Astrocyte (in vitro differentiated cells and primary cell): ENCODE results near the gene FAM185A. TPM values are rescaled to one million over a fixed set of nuclear protein-coding genes. Genes with fewer than 3 reads are reported as not detected.
A peak's percentile ranks its signal among the peaks of the same experiment; 100 is the strongest.

ENCODE experiments used
- DNase-seq: peaks from one replicate; pipeline ENCODE4 v3.0.0-alpha.2; 2010; ENCODE audit warnings: low read depth
- FAIRE-seq: peaks from 2 replicates; lab custom pipeline; 2011; peaks lifted over from hg19 to GRCh38; lab: Jason Lieb, UNC
- H2AFZ ChIP-seq: 2 replicates; pipeline ENCODE4 v1.6.0; 2012; ENCODE audit warnings: low read depth, low read length, inconsistent platforms
- H3K27ac ChIP-seq: 2 replicates; pipeline ENCODE4 v1.5.1; 2011; ENCODE audit warnings: low read depth, low read length, inconsistent platforms
- H3K27me3 ChIP-seq: 2 replicates; pipeline ENCODE4 v1.6.0; 2011; ENCODE audit warnings: low read length, inconsistent platforms; ENCODE audit not compliant: insufficient read depth
- H3K36me3 ChIP-seq: 2 replicates; pipeline ENCODE4 v1.5.1; 2011; ENCODE audit warnings: low read length, inconsistent platforms; ENCODE audit not compliant: insufficient read depth
- H3K4me1 ChIP-seq: 2 replicates; pipeline ENCODE4 v1.5.1; 2011; ENCODE audit warnings: low read length, inconsistent platforms; ENCODE audit not compliant: insufficient read depth
- H3K4me2 ChIP-seq: 2 replicates; pipeline ENCODE4 v1.6.0; 2012; ENCODE audit warnings: low read length, inconsistent platforms
- H3K4me3 ChIP-seq: 2 replicates; pipeline ENCODE4 v1.5.1; 2011; ENCODE audit warnings: low read depth, mild to moderate bottlenecking, low read length, inconsistent platforms; ENCODE audit not compliant: insufficient read depth
- H3K79me2 ChIP-seq: 2 replicates; pipeline ENCODE4 v1.6.0; 2012; ENCODE audit warnings: mild to moderate bottlenecking, low read length, inconsistent platforms; ENCODE audit not compliant: insufficient read depth
- H3K9ac ChIP-seq: 2 replicates; pipeline ENCODE4 v1.6.0; 2012; ENCODE audit warnings: mild to moderate bottlenecking, low read length, inconsistent platforms
- H3K9me3 ChIP-seq: 2 replicates; pipeline ENCODE4 v1.5.1; 2012; ENCODE audit warnings: low read depth, mild to moderate bottlenecking, low read length, inconsistent platforms; ENCODE audit not compliant: insufficient read depth
- H4K20me1 ChIP-seq: 2 replicates; pipeline ENCODE4 v1.6.0; 2012; ENCODE audit warnings: low read length, inconsistent platforms; ENCODE audit not compliant: insufficient read depth
- H3K27ac Mint-ChIP-seq: one replicate; pipeline ENCODE4 v1.8.0; 2021; ENCODE audit warnings: mild to moderate bottlenecking, mixed read lengths; ENCODE audit not compliant: unreplicated experiment
- H3K27me3 Mint-ChIP-seq: one replicate; pipeline ENCODE4 v1.8.0; 2021; ENCODE audit warnings: low read depth, mixed read lengths; ENCODE audit not compliant: unreplicated experiment
- H3K36me3 Mint-ChIP-seq: one replicate; pipeline ENCODE4 v1.8.0; 2021; ENCODE audit warnings: low read depth, mixed read lengths; ENCODE audit not compliant: unreplicated experiment
- H3K4me1 Mint-ChIP-seq: one replicate; pipeline ENCODE4 v1.8.0; 2021; ENCODE audit warnings: low read depth, mixed read lengths; ENCODE audit not compliant: unreplicated experiment
- H3K4me3 Mint-ChIP-seq: one replicate; pipeline ENCODE4 v1.8.0; 2021; ENCODE audit warnings: mild to moderate bottlenecking, moderate library complexity, mixed read lengths; ENCODE audit not compliant: unreplicated experiment
- H3K9me3 Mint-ChIP-seq: one replicate; pipeline ENCODE4 v1.8.0; 2021; ENCODE audit warnings: mild to moderate bottlenecking, mixed read lengths; ENCODE audit not compliant: unreplicated experiment
- CTCF ChIP-seq: IDR thresholded peaks from 2 replicates; pipeline ENCODE4 v1.5.1; 2011; ENCODE audit warnings: low read depth, mild to moderate bottlenecking, inconsistent platforms, low read length, moderate library complexity; ENCODE audit not compliant: insufficient read depth
- EZH2 ChIP-seq: IDR thresholded peaks from 2 replicates; pipeline ENCODE4 v1.6.1; 2012; ENCODE audit warnings: mild to moderate bottlenecking, low read length, inconsistent platforms; ENCODE audit not compliant: insufficient read depth
- total RNA-seq: library from RNA; stranded (reverse); gene quantifications from 2 replicates; pipeline ENCODE4 v1.2.1, GENCODE V29; 2021

Gene FAM185A
- total RNA-seq, 1 donor from 2014 or later, result 4.9 TPM

GRCh38 chr7:102840404-102840803 is 91.6 kb downstream of the FAM185A start:
- Histone ChIP-seq H3K9me3 (no peaks in the 10 kb centered on the region), H3K27ac (no peak overlapping the region), H3K27me3 (no peaks in the 10 kb centered on the region), H3K4me2 (no peak overlapping the region), H4K20me1 (no peaks in the 10 kb centered on the region), H3K9ac (no peak overlapping the region), H3K4me3 (no peak overlapping the region), H2AFZ (no peak overlapping the region), H3K36me3 (no peaks in the 10 kb centered on the region), H3K4me1 (peaks cover 19% of the 10 kb centered on the region), H3K79me2 (no peaks in the 10 kb centered on the region)
- H3K36me3 Mint-ChIP-seq, result peaks cover 2% of the 10 kb centered on the region
- DNase-seq, result no peak
- H3K27ac Mint-ChIP-seq, result peak overlapping the region; percentile 9
- peaks cover 31% of the 10 kb centered on the region for H3K4me1 Mint-ChIP-seq
- H3K4me3 Mint-ChIP-seq, result no peak overlapping the region
- TF ChIP-seq CTCF (no peak), EZH2 (no peak)
- no peaks in the 10 kb centered on the region for H3K27me3 Mint-ChIP-seq
- no peak for FAIRE-seq
- H3K9me3 Mint-ChIP-seq, result peaks cover 1% of the 10 kb centered on the region

DNA sequence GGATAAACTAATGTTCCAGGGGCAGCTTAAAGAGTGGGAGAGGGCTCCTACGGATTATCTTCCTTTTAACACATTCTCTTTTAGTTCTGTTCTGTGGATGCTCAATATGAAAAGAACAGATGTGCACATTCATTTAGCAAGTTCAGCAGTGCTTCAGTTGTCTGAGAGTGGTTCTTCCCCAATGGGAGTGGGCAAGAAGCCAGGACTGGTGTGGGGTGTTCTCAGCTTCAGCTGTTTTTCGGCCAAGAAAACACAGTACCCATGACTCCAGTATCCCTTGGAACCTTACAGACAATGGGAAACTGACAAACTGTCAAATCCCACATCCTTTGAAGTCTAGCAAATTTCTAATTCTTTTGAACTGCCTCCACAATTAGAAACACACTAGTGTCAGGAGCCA is 92.5 kb downstream of the FAM185A start:
- Mint-ChIP-seq H3K9me3 (peaks cover 1% of the 10 kb centered on the region), H3K4me3 (no peak overlapping the region), H3K36me3 (peaks cover 2% of the 10 kb centered on the region), H3K27ac (peak overlapping the region; percentile 9), H3K27me3 (no peaks in the 10 kb centered on the region), H3K4me1 (peaks cover 29% of the 10 kb centered on the region)
- no peaks in the 10 kb centered on the region for H3K36me3 ChIP-seq
- TF ChIP-seq EZH2, result no peak
- TF ChIP-seq CTCF, result no peak
- peaks cover 14% of the 10 kb centered on the region for H3K4me1 ChIP-seq
- H3K27me3 ChIP-seq, result no peaks in the 10 kb centered on the region
- H3K9me3 ChIP-seq, result no peaks in the 10 kb centered on the region
- no peaks in the 10 kb centered on the region for H4K20me1 ChIP-seq
- no peak overlapping the region for H3K4me3 ChIP-seq
- FAIRE-seq, result no peak
- H2AFZ ChIP-seq, result no peak overlapping the region
- no peaks in the 10 kb centered on the region for H3K79me2 ChIP-seq
- H3K9ac ChIP-seq, result no peak overlapping the region
- no peak overlapping the region for H3K27ac ChIP-seq
- H3K4me2 ChIP-seq, result no peak overlapping the region
- DNase-seq, result peak; percentile 60

GRCh38 chr7:102842284-102842683 is 93.5 kb downstream of the FAM185A start:
- Mint-ChIP-seq H3K27me3 (no peaks in the 10 kb centered on the region), H3K4me3 (no peak overlapping the region), H3K36me3 (peaks cover 2% of the 10 kb centered on the region), H3K4me1 (peaks cover 21% of the 10 kb centered on the region), H3K9me3 (peaks cover 1% of the 10 kb centered on the region), H3K27ac (no peak overlapping the region)
- TF ChIP-seq CTCF (no peak), EZH2 (no peak)
- no peaks in the 10 kb centered on the region for H4K20me1 ChIP-seq
- no peak overlapping the region for H3K4me3 ChIP-seq
- FAIRE-seq (no peak), DNase-seq (peak; percentile 47)
- H2AFZ ChIP-seq, result no peak overlapping the region
- H3K4me1 ChIP-seq, result peaks cover 5% of the 10 kb centered on the region
- H3K4me2 ChIP-seq, result no peak overlapping the region
- H3K36me3 ChIP-seq, result no peaks in the 10 kb centered on the region
- no peaks in the 10 kb centered on the region for H3K27me3 ChIP-seq
- H3K9ac ChIP-seq, result no peak overlapping the region
- H3K27ac ChIP-seq, result no peak overlapping the region
- no peaks in the 10 kb centered on the region for H3K79me2 ChIP-seq
- no peaks in the 10 kb centered on the region for H3K9me3 ChIP-seq
